IPS-18c (cell line): ENCODE results near the gene ITLN2.
"Not testable (repeated sequence)": the region's sequence is repeated elsewhere in the genome, so short reads cannot be mapped to it uniquely, and the experiment has no call there.

Experiments used
- H3K4me3 ChIP-seq: 2 replicates; pipeline ENCODE4 v1.7.0; 2013; ENCODE audit warnings: low read depth, mild to moderate bottlenecking, low read length, moderate library complexity; ENCODE audit not compliant: insufficient read depth
- H3K9me3 ChIP-seq: one replicate; pipeline ENCODE4 v1.6.1; 2013; ENCODE audit warnings: mild to moderate bottlenecking, low read length, moderate library complexity; ENCODE audit not compliant: control insufficient read depth, insufficient read depth

The ITLN2 gene

GRCh38 chr1:160925652-160926244 is 28.9 kb downstream of the ITLN2 start:
- Histone ChIP-seq H3K9me3 (peaks cover 10% of the 10 kb centered on the region), H3K4me3 (no peak overlapping the region)

- Histone ChIP-seq H3K4me3 (no peak overlapping the region), H3K9me3 (peaks cover 10% of the 10 kb centered on the region)
Measured at GRCh38 chr1:160924791-160925651, 29.6 kb downstream of the ITLN2 start.

- H3K4me3 ChIP-seq = no peak overlapping the region
- H3K9me3 ChIP-seq = peaks cover 3% of the 10 kb centered on the region
Measured at GRCh38 chr1:160916666-160917065, 37.9 kb downstream of the ITLN2 start.

- H3K4me3 ChIP-seq, H3K9me3 ChIP-seq: not testable (repeated sequence)
Measured at GRCh38 chr1:160913229-160913628, 41.4 kb downstream of the ITLN2 start.

- Histone ChIP-seq H3K4me3 (no peak overlapping the region), H3K9me3 (no peaks in the 10 kb centered on the region)
Measured at GRCh38 chr1:160911925-160912324, 42.7 kb downstream of the ITLN2 start.

GRCh38 chr1:160911441-160911840 is 43.2 kb downstream of the ITLN2 start:
- Histone ChIP-seq H3K9me3 (no peaks in the 10 kb centered on the region), H3K4me3 (no peak overlapping the region)

- no peaks in the 10 kb centered on the region for H3K9me3 ChIP-seq
Measured at GRCh38 chr1:160910170-160910750, 44.3 kb downstream of the ITLN2 start.

GRCh38 chr1:160907976-160908375 is 46.6 kb downstream of the ITLN2 start:
- Histone ChIP-seq H3K4me3 (no peak overlapping the region), H3K9me3 (no peaks in the 10 kb centered on the region)

More at GRCh38 chr1:160910170-160910750, 44.3 kb downstream of the ITLN2 start:
- H3K4me3 ChIP-seq = no peak overlapping the region

GRCh38 chr1:160905617-160905989 is 49.0 kb downstream of the ITLN2 start:
- Histone ChIP-seq H3K4me3 (no peak overlapping the region), H3K9me3 (no peaks in the 10 kb centered on the region)

GRCh38 chr1:160904783-160905616 is 49.6 kb downstream of the ITLN2 start:
- no peak overlapping the region for H3K4me3 ChIP-seq
- no peaks in the 10 kb centered on the region for H3K9me3 ChIP-seq

GRCh38 chr1:160902251-160902650 is 52.4 kb downstream of the ITLN2 start:
- not testable (repeated sequence) for H3K4me3 ChIP-seq, H3K9me3 ChIP-seq

- Histone ChIP-seq H3K4me3 (no peak overlapping the region), H3K9me3 (no peaks in the 10 kb centered on the region)
Measured at GRCh38 chr1:160901768-160902167, 52.8 kb downstream of the ITLN2 start.

GRCh38 chr1:160900683-160901082 is 53.9 kb downstream of the ITLN2 start:
- H3K4me3 ChIP-seq, H3K9me3 ChIP-seq: not testable (repeated sequence)
